NCI-H1092 (cell line): Measurements from ENCODE around the gene FHL2.

Source experiments
- DNase-seq: peaks from one replicate; lab custom pipeline; 2025; lab: John Stamatoyannopoulos, UW

FHL2 gene

DNA sequence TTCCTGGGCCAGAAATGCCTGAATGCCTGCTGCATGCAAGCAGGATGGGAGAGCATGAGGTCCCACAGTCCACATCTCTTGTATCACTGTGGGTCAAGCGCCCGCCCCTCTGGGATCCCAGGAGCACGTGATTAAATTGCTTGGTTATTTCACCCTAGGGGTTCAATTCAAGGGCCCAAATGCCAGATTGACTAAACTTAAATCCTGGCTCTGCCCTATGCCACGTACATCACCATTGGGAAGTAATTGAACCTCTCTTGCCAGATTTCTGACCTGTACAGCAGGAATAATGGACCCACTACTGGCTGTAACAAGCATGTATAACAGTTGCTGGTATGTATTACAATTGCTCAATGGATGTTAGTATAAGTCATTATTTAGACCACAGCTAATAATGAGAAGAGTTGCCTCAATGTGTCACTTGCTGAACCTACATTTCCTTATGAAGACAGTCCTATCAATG lies 19.9 kb downstream of the FHL2 start:
- no peak for DNase-seq

DNA sequence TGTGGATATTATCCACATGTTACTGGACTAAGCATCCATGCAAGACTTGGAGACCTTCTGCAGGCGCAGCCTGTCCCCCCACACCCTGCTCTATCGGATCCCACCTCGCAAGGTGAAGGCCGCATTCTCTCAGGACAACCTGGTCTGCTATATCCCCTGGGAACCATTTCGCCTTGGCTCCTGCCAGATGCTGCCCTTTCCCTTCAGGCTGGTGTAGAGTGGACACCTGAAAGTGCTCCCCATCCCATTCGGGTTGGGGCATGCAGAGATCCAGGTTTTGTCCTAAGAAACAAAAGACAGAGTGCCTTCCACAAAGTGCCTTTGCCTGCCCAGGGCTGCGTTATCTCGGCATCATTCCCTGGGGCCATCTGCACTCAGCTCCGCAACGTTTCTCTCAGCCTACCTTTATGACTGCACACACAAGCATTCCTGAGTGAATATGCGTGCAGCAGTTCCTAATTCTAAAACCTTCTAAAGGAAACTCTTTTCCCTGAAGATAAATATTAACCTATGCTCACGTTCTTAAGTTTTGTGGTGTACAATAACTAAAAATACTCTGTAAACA lies 20.5 kb downstream of the FHL2 start:
- DNase-seq: no peak

DNA sequence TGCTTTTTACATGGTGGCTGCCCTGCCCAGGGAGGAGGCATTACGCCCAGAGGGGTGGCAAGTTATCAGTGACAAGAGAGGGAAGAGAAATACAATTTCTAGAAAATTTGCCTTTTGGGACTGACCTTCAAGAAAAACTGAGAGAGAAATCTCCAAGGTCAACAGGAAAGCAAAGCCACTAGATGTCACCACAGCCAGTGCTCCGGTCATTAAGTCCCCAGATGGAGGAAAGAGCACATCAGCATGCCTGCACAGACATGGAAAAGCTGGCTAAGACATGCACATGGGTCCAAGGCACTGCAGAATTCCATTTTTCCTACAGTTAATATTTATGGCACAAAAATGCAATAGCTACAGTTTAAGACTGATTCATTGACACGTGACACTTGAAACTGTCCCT lies 21.0 kb downstream of the FHL2 start:
- DNase-seq: no peak

DNA sequence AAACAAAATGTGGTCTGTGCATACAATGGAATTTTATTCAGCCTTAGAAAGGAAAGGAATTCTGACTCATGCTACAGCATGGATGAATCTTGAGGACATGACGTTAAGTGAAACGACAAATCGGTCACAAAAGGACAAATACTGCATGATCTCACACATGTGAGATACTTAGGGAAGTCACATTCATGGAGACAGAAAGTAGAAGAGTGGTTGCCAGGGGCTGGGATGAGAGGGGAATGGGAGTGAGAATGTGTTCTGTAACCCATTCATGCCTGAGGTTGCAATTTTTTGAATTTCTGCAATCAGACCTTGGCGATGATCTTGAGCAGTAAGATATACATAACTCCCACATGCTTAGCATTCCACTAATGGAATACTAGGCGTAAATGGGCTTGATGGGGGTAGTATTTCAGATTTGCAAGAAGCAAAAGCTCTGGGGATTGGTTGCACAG lies 22.0 kb downstream of the FHL2 start:
- DNase-seq: no peak

DNA sequence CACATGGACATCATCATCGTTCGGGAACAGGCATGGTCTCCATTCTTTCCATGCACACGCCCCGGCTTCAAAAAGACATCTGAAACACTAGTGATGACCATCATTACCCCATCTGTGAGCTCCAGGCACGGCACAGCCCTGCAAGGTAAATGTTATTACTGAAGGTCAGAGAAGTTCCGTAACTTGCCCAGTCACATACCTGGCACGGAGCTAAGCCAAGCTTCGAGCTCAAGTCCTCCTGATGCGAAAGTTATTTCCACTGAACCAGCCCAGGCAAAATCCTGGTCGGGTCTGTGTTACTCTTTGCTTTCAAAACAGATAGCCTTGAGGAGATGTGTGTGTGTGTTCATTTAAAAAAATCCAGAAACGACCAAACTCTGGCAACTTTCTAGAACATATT lies 22.8 kb downstream of the FHL2 start:
- no peak for DNase-seq

DNA sequence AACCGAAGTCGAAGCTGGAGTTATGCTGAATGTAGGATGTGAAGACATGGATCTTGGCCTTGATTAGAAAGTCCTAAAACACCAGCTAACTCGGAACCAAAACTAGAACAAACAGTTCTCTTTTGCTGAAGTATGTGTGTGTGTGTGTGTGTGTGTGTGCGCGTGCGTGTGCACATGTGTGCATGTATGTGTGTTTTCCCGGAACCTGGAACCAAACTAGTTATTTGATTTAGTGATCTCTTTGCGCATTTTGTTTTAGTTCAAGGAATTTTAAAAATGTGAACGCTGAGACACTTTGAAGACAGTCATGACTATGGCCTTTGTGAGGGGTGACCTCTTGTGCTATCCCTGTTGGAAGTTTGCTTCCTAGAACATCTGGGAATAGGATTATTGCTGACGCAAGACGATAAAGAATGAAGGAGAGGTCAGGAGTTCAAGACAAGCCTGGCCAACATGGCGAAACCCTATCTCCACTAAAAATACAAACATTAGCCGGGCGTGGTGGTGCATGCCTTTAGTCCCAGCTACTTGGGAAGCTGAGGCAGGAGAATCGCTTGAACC lies 23.8 kb downstream of the FHL2 start:
- no peak for DNase-seq

DNA sequence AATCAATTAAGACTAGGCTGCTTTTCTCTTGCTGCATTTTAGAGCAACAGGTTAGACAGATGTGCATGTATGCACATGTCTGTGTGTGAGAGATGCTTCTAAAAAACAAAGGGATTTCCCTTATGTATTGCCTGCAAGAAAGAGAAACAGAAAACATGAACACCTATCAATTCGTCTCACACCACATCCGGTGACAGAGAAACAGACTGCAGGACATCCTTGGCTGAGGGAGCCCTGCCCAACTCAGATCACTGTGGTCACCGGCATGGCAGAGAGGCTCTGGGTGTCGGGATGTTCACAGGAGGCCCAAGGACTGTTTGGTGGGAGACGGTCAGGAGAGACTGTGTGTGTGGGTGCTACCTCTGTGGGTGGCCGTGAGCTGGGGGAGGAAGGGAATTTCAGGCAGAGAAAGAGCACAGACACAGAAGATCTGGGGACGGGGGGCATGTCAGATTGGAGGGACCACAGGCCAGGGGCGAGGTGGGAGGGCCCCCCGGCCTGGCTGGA lies 24.9 kb downstream of the FHL2 start:
- DNase-seq: no peak

DNA sequence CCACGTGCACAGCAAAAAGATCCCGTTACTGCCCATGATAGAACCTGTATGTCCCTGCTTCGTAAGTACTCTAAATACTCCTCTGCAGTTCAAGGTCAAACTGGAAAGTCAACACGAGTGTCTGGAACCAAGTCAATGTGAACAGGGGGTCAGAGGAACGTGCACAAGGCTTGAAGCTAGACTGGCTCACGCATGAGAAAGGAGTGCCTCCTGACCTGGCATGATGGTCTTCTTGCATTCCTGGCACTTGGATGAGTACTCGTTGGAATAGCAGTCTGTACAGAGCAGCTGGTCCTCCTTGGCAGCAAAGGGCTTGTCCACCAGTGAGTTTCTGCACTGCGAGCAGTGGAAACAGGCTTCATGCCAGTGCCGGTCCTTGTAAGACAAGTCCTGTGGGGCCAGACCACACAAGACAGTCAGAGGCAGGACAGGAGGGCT lies 25.5 kb downstream of the FHL2 start:
- DNase-seq: no peak

DNA sequence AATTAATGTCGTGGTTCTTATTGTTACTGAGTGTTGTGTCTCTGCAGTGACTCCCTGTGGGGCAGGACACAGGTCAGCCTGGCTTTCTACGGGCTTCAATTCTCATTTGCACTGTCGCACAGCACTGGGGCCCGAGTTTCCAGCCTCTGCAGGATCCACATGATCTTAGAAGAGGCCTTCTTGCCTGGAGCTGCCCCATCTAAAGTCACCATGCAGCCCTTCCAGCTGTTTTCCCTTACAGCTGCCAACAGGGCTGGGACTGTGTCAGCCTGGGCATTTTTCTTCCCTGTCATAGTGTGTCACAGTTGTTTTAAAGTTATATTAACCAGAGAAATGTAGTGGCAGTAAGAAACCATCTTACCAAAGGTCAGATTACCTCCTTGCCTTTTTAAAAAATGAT lies 27.0 kb downstream of the FHL2 start:
- no peak for DNase-seq

DNA sequence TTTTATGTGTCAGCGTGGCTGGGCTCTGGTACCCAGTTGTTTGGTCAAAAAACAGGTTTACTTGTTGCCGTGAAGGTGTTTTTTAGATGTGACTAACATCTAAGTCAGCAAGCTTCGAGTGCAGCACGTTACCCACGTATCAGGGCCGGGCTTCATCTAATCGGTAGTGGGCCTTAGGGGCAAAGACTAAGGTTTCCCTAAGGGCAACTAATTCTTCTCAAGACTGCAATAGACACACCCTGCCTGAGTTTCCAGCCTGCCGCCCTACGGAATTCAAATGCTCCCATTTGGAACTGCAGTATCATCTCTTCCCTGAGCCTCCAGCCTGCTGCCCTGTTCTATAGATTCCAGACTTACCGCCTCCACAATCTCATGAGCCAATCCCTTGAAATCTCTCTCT lies 27.7 kb downstream of the FHL2 start:
- no peak for DNase-seq

DNA sequence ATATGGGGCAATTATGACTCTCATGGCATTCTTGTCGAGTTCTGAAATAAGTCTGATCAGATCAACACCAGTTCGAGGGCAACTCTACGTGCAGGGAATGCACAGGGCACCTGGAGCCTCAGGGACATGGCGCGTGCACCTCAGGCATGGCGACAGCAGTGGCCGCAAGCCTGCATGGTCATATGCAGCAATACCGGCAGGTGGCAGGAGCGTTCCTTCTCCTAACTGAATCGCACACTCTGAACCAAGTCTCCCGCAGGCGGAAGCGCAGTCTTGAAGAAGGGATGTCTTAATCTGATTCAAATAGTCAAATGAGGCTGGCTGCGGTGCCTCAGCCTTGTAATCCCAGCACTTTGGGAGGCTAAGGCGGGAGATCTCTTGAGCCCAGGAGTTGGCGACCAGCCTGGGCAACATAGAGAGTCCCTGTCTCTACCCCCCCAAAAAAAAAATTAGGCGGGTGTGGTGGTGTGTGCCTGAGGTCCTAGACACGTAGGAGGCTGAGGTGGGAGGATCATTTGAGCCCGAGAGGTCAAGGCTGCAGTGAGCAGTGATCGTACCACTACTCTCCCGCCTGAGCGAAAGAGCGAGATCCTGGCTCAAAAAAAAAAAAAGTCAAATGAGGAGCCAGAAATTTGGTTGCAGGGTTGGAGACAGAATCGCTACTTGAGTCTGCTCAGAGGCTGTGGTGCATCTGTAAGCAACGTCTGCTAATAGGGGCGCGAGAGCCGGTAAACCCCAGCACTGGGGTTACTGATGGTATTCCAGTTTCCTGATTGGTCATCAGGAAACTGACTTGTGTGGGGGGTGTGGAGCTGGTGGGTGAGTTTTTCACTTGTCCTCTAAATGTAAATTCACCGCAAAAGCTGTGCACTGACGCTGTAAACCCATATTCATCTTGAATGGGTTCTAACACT lies 28.8 kb downstream of the FHL2 start:
- DNase-seq: peak; percentile 50

DNA sequence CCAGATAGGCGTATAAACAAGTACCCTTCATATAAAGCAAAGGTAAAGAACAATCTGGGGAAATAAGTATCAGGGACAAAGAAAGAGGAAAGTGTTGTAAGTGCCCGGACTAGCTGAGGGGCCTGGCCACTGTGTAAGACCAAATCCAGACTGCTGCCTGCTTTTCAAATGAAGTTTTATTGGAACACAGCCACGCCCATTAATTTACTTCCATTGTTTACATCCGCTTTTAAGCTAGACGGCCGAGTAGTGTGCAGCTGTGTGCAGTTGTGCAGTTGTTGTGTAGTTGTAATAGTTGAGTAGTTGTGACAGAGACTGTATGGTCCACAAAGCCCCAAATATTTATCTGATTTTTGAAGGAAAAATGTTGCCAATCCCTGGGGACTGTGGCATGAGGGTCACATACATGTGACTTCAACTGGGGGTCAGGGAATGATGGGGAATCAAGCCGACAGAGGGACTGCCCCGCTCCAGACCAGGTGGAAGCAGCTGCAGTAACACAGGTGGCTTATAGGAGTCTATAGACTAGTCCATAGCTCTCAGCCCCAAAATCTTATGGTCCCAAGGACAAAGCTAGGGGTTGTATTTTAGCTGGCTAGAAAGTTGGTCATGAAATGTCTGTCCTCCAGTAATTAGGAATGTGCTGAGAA lies 30.0 kb downstream of the FHL2 start:
- no peak for DNase-seq

DNA sequence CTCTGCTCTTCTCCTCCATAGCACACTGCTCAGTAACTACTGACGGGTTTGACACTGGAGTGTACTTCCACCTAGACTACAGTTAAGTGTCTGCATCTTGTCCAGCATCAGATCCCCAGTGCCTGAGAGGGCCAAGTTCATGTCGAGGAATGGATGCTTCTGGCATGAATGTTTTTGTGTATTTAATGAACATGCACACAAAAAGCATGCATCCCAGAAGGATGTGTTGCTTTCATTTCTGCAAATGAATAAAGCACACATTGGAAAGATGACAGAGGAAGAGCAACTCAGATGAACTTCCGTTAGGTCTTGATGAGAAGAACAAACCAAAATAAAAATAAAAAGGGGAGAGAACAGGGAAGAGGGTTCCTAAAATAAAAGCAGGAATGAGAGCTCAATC lies 33.6 kb downstream of the FHL2 start:
- DNase-seq: no peak

DNA sequence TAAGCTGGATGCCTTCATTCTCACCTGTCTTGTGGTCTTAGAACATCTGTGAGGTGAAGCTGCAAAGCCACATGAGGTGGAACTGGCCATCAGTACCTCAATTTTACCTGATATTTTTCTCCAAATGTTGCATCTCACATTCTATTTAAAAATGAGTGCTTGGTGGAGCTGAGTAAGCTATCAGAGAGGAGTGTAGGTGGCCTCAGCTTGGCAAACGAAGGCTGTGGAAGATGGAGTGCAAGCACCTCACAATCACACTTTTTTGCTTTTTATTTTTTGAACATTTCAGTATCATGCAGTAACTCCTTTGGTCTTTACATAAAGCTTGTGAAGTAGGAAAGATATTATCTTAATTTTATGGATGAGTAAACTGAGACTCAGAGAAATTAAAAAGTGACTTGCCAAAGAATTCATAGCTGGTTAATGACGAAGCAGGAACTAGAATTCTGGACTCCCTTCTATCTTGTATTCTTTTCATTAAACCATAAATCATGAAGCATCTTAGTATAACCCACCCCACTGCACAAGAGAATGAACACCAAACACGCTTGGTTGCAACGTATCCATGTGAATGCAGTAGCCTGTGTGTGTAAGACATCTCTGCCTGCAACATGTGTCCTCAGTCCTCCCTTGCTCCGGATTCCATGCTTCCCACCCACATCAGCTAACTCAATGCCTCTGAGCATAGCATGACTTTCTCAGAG lies 34.3 kb downstream of the FHL2 start:
- DNase-seq: no peak

DNA sequence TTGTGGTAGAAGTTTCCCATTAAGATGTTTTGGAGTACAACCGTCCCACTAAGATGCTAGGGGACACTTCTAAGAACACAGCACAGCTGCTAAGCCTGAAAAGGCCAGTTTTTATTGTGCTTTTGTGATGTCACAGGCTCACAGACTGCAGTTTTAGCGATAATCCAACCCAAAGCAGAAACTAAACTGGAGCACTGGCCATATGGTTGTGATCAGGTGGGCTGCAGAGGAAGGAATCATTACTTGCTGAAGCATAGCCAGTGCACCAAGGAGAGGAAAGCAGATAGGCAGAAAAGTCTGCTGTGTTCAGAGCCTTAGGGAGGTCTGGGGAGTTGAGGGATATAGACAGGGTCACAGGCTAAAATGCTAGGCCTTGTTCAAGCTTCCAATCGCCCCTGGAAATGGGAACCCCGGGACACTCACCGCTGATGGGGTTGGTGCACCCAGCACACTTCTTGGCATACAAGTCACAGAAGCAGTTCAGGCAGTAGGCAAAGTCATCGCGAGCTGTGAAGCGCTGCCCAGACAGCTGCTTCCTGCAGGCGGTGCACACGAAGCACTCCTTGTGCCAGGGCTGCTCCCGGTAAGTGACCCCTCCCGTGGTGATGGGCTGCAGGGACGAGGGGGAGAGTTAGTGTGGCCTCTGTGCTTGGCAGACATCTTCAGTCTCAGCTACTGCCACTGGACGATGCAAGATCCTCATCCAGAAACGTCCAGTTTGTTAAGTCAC lies 35.8 kb downstream of the FHL2 start:
- no peak for DNase-seq

DNA sequence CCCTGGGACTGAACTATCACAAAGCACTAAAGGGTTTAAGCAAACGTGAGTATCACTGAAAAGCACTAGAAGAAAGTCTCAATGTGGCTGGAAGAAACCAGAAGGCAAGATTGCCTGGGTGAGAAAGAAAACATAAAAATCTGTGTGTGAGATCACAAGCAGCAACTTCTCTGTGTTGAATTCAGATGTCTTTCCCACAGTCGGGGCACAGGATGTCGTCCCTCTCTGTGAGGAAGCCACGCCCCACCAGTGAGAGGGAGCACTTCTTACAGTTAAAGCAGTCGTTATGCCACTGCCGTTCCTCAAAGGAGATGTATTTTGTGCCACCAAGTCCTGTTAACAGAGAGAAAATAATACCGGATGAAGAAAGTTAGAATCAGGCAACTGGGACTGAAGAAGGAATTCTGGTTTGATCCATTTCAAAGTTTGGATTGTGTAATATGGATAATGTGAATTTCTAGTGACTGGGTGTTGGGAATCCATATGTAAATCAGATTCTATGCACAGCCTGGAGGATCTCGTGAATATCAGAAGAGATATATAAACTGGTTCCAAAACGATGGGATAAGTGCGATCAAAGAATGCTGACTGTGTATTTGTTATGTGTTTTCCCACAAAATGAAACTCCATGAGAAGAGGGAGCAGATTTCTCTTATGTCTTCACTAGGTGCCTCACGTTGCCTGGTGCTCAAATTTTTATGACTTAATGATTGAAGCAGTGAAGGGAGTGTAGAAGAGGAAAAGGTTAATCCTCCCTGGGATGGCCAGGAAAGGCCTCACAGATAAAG lies 37.6 kb downstream of the FHL2 start:
- DNase-seq: no peak

DNA sequence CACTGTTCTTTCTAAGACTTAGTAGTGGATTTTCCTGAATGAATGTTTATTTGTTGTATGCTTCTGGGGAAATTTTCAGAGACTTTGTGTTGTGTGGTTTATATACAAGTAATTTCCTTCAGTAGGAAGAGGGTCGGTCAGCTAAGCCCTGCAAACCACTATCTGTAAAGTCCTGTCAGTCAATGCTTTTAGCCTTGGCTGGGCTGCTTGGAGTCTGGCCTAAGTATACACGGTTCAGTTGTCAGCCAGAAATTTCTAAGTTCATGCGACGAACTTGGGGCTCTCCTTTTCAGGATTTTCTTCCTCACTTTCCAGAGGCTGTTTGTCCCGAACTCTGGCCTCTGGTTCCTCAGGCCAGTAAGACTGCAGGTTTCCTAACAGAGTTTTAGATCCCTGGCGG lies 40.3 kb downstream of the FHL2 start:
- no peak for DNase-seq

DNA sequence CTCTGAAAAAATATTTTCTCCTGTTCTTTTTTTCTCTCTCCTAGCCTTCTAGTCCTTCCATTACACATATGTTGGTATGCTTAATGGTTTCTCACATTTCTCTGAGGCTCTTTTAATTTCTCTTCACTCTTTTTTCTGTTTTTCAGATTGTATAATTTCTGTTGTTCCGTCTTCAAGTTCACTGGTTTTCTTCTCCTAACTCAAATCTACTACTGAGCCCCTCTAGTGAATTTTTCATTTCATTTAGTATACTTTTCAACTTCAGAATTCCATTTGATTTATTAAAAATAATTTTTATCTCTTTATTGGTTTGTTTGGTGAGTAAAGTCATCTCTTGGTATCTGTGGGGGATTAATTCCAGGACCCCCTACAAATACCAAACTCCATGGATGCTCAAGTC lies 41.7 kb downstream of the FHL2 start:
- no peak for DNase-seq

DNA sequence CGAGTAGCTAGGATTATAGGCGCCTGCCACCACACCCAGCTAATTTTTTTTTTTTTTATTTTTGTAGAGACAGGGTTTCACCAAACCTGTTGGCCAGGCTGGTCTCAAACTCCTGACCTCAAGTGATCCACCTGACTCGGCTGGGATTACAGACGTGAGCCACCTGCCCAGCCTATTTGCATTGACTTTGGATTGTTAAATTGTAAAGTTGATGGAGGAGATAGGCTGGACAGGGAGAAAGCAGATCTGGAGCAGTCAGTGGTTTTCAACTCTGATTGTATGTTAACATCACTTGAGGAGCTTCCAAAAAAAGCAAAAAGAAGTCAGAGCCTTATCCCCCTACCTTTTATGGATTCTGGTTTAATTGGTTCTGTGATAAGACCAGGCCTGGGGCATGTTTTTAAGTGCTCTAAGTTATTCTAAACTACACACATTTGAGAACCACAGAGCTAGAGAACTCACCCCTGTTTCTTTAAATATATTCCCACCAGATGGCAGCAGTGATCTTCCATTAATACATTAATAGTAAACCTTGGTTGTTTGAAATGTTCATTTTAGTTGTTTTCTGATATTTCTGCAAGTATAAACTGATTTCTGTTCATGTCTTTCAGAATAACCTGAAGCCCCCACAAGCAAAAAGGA lies 54.0 kb downstream of the FHL2 start:
- no peak for DNase-seq

DNA sequence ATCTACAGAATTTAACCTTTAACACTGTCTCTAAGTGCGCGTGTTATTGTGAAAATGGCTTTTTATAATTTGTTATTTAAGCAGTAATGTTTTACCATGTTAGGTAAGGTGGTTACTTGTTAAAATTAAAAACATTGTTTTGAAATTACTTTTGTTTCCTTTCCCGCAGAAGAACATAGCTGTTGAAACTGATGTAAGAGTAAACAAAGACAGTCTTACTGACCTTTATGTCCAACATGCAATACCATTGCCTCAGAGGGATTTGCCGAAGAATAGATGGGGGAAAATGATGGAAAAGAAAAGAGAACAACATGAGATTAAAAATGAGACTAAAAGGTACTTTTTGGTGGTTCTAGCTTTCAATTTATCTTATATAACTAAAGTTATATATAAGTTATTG lies 59.4 kb downstream of the FHL2 start:
- DNase-seq: no peak
